ENCODE results near the gene FAIM2. TPM values are rescaled to one million over a fixed set of nuclear protein-coding genes. Genes with fewer than 3 reads are reported as not detected.

Gene FAIM2
- total and polyA plus RNA-seq, 10 of the 15 experiments (the other 5 are each of a cell fraction or from before 2014, with no cell fraction given), result not detected

- TF ChIP-seq NKRF (conservative IDR thresholded peaks at IDR 0.05) (no peak), FOS (IDR thresholded peaks at IDR 0.05; ENCODE audit: borderline replicate concordance, extremely low read depth, insufficient read length) (no peak), TARDBP (IDR thresholded peaks at IDR 0.05; ENCODE audit: borderline replicate concordance) (no peak), MEF2A (IDR thresholded peaks at IDR 0.05; ENCODE audit: insufficient read depth, low read depth, low read length) (no peak)
- TF ChIP-seq, protein P1, sequence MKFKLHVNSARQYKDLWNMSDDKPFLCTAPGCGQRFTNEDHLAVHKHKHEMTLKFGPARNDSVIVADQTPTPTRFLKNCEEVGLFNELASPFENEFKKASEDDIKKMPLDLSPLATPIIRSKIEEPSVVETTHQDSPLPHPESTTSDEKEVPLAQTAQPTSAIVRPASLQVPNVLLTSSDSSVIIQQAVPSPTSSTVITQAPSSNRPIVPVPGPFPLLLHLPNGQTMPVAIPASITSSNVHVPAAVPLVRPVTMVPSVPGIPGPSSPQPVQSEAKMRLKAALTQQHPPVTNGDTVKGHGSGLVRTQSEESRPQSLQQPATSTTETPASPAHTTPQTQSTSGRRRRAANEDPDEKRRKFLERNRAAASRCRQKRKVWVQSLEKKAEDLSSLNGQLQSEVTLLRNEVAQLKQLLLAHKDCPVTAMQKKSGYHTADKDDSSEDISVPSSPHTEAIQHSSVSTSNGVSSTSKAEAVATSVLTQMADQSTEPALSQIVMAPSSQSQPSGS (IDR thresholded peaks at IDR 0.05; ENCODE audit: low read length), result no peak
Measured at GRCh38 chr12:49916129-49916919, 12.6 kb upstream of the FAIM2 start (continued).

DNA sequence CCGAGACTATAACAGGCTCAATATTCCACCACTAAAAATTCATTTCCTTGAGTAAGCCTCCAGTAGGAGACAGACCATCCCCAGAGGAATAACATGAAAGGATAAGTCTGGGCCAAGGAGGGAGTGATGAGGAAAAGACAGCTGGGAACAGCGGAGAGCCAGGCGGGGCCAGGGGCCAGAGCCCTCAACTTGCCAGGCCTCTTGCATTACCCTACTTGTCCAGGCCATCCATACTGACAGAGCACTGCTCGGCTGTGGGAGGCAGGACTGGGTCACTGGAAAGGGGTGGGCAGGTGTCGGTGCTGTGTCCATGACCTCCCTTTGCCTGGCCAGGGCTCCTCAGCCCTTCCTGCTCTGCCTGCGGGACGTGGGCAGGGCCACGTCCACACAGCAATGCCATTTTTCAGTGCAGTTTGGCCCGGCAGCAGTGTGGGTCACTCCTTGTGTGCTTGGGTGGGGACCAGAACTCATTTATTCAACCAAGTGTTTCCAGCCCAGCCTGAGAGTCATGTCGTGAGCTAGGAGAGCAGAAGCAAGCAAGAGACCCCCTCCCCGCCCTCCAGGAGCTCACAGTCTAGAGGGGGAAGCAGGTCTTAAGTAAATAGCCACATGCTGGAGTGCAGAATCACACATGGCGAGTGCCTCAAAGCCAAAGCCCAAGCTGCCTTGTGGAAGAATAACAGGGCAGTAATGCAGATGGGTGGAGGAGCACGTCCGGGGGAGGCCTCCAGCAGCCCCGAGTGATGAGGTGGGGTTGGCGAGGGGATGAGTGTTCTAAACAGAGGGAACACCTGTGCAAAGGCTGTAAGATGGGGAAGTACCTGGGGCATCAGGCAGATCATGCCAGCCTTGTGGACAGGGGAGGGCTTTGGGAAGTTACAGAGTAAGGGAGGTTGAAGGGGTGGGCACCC, 8.9 kb upstream of the FAIM2 start:
- in situ Hi-C loops (cut with MboI), result no loop called here
- POLR2A ChIA-PET, result no interaction called here
- TF ChIP-seq RAD21 (IDR thresholded peaks at IDR 0.05; ENCODE audit: insufficient read depth, low read depth, low read length), result no peak
- TF ChIP-seq RELB (IDR thresholded peaks at IDR 0.05; ENCODE audit: low read depth), result no peak
- TF ChIP-seq USF2 (IDR thresholded peaks at IDR 0.05; ENCODE audit: borderline replicate concordance, low read depth, low read length), result no peak
- TF ChIP-seq, protein P1 (IDR thresholded peaks at IDR 0.05; ENCODE audit: low read length), result no peak
- no peak for TF ChIP-seq MTA3 (IDR thresholded peaks at IDR 0.05; ENCODE audit: borderline replicate concordance, low read length)
- TF ChIP-seq RB1 (IDR thresholded peaks at IDR 0.05; ENCODE audit: borderline replicate concordance), result no peak
- TF ChIP-seq MXI1 (IDR thresholded peaks at IDR 0.05; ENCODE audit: low read depth, low read length), result no peak
- no peak for TF ChIP-seq MEF2A (IDR thresholded peaks at IDR 0.05; ENCODE audit: insufficient read depth, low read depth, low read length)

More for the DNA sequence above, 8.9 kb upstream of the FAIM2 start:
- Histone ChIP-seq H3K4me1 (ENCODE audit: control insufficient read depth, insufficient read depth, low read length) (no peaks in the 10 kb centered on the region), H3K27me3 (replicated peaks in 1 of 2; ENCODE audit: control insufficient read depth in 2 of 2, insufficient read depth in 2 of 2, low read length in 1 of 2) (peaks cover 0 to 2% of the 10 kb centered on the region in 2 experiments; a peak in 1 of 4 replicates), H3K27ac (ENCODE audit: control insufficient read depth, insufficient read depth) (no peak overlapping the region), H3K79me2 (ENCODE audit: control insufficient read depth, insufficient read depth, low read length) (no peaks in the 10 kb centered on the region), H2AFZ (ENCODE audit: control insufficient read depth, low read depth, low read length) (no peak overlapping the region), H3K4me2 (ENCODE audit: control insufficient read depth, insufficient read depth) (no peak overlapping the region), H4K20me1 (ENCODE audit: control insufficient read depth, insufficient read depth) (no peaks in the 10 kb centered on the region), H3K36me3 (ENCODE audit: control insufficient read depth in 2 of 2, insufficient read depth in 2 of 2, low read length in 1 of 2) (no peaks in the 10 kb centered on the region), H3K9me3 (replicated peaks; ENCODE audit: control insufficient read depth, insufficient read depth, low read length) (no peaks in the 10 kb centered on the region), H3K4me3 (no peak overlapping the region), H3K9ac (ENCODE audit: control insufficient read depth, insufficient read depth, low read length) (no peak overlapping the region)
- no TSS peak for BruUV-seq (replicated peaks)
- intact Hi-C loops (cut with micrococcal nuclease; ENCODE audit: unreplicated experiment), result no loop called here
- 33% methylated on average over 15 of the region's 16 CpGs for WGBS (ENCODE audit: insufficient coverage, insufficient replicate concordance, low lambda C conversion rate, missing lambda C conversion rate)
- FAIRE-seq, result no peak
- SMC1A ChIA-PET (ENCODE audit: uncharacterized antibody, unreplicated experiment), result no interaction called here
- CTCF ChIA-PET, result no interaction called here
- no peak for DNase-seq (ENCODE audit: low read depth, low spot score)
- RAD21 ChIA-PET (ENCODE audit: unreplicated experiment), result no interaction called here
- no peak for ATAC-seq

All from GM12878 (cell line).